GM18951 (cell line): ENCODE data around the gene ZBTB43.

Experiments used
- POLR2A ChIP-seq: IDR thresholded peaks from 4 replicates; pipeline ENCODE4 v1.6.1; 2011; ENCODE audit warnings: mild to moderate bottlenecking; ENCODE audit not compliant: insufficient read length, insufficient read depth; ENCODE audit errors: extremely low read depth
- in situ Hi-C: fragments of 300-500 bp; cut with MboI; formaldehyde crosslinking; loops from one replicate; pipeline ENCODE4 v1.12.0; 2022; ENCODE audit warnings: low sequenced_read_pairs, mixed read lengths, inconsistent platforms; ENCODE audit not compliant: unreplicated experiment

Gene ZBTB43

GRCh38 chr9:126781186-126782052 lies 23.4 kb upstream of the ZBTB43 start:
- TF ChIP-seq POLR2A: no peak
- in situ Hi-C loops: loop anchor here (5.0 kb wide), 1 partner anchor 89 kb away; no protein-coding TSS in a partner anchor

- TF ChIP-seq POLR2A: no peak
- in situ Hi-C loops: loop anchor here (5.0 kb wide), 1 partner anchor 90 kb away; no protein-coding TSS in a partner anchor
Observed at GRCh38 chr9:126782053-126782388, 22.8 kb upstream of the ZBTB43 start.

- in situ Hi-C loops: loop anchor here (5.0 kb wide), 1 partner anchor 92 kb away; no protein-coding TSS in a partner anchor
- TF ChIP-seq POLR2A: no peak
Observed at GRCh38 chr9:126783949-126784348, 20.9 kb upstream of the ZBTB43 start.

- no peak for TF ChIP-seq POLR2A
- in situ Hi-C loops: loop anchor here (5.0 kb wide), 1 partner anchor 92 kb away; no protein-coding TSS in a partner anchor
Observed at GRCh38 chr9:126784401-126784800, 20.4 kb upstream of the ZBTB43 start.

- in situ Hi-C loops: loop anchor here (5.0 kb wide), 1 partner anchor 93 kb away; no protein-coding TSS in a partner anchor
Observed at GRCh38 chr9:126784841-126785240, 20.0 kb upstream of the ZBTB43 start.

- no peak for TF ChIP-seq POLR2A
- in situ Hi-C loops: no loop called here
Observed at GRCh38 chr9:126788046-126788445, 16.8 kb upstream of the ZBTB43 start.

GRCh38 chr9:126788634-126789349 lies 16.0 kb upstream of the ZBTB43 start:
- in situ Hi-C loops: no loop called here
- no peak for TF ChIP-seq POLR2A

GRCh38 chr9:126790561-126790960 lies 14.3 kb upstream of the ZBTB43 start:
- in situ Hi-C loops: no loop called here
- no peak for TF ChIP-seq POLR2A

- in situ Hi-C loops: no loop called here
- no peak for TF ChIP-seq POLR2A
Observed at GRCh38 chr9:126791406-126792230, 13.2 kb upstream of the ZBTB43 start.

- in situ Hi-C loops: no loop called here
- TF ChIP-seq POLR2A: no peak
Observed at GRCh38 chr9:126793686-126794417, 11.0 kb upstream of the ZBTB43 start.

GRCh38 chr9:126794441-126794840 lies 10.4 kb upstream of the ZBTB43 start:
- no peak for TF ChIP-seq POLR2A
- in situ Hi-C loops: no loop called here

GRCh38 chr9:126796758-126797157 lies 8.1 kb upstream of the ZBTB43 start:
- in situ Hi-C loops: no loop called here
- TF ChIP-seq POLR2A: no peak
